SW 1271 (cell line): ENCODE results near the gene TCF4.

ENCODE experiments used
- DNase-seq, 2 experiments: peaks; one replicate each; lab custom pipeline; 2025; lab: John Stamatoyannopoulos, UW

TCF4 gene

GRCh38 chr18:55544014-55544413 lies 44.0 kb downstream of the TCF4 start:
- no peak for DNase-seq

- no peak for DNase-seq
Observed at GRCh38 chr18:55543130-55543704, 44.8 kb downstream of the TCF4 start.

- no peak for DNase-seq
Observed at GRCh38 chr18:55541571-55541970, 46.4 kb downstream of the TCF4 start.

GRCh38 chr18:55539240-55539639 lies 48.8 kb downstream of the TCF4 start:
- DNase-seq, result no peak

GRCh38 chr18:55534996-55535395 lies 53.0 kb downstream of the TCF4 start:
- no peak for DNase-seq

GRCh38 chr18:55534547-55534946 lies 53.4 kb downstream of the TCF4 start:
- DNase-seq, result no peak

- no peak for DNase-seq
Observed at GRCh38 chr18:55530166-55530565, 57.8 kb downstream of the TCF4 start.

GRCh38 chr18:55529581-55529980 lies 58.4 kb downstream of the TCF4 start:
- no peak for DNase-seq

- DNase-seq, result no peak
Observed at GRCh38 chr18:55525845-55526244, 62.1 kb downstream of the TCF4 start.

- no peak for DNase-seq
Observed at GRCh38 chr18:55524353-55525073, 63.5 kb downstream of the TCF4 start.

GRCh38 chr18:55523001-55523400 lies 65.0 kb downstream of the TCF4 start:
- DNase-seq, result no peak

- no peak for DNase-seq
Observed at GRCh38 chr18:55522011-55522410, 66.0 kb downstream of the TCF4 start.

- DNase-seq, result no peak
Observed at GRCh38 chr18:55517055-55517454, 70.9 kb downstream of the TCF4 start.

GRCh38 chr18:55515941-55516710 lies 71.9 kb downstream of the TCF4 start:
- no peak for DNase-seq

GRCh38 chr18:55515214-55515613 lies 72.8 kb downstream of the TCF4 start:
- DNase-seq, result no peak

GRCh38 chr18:55513161-55513560 lies 74.8 kb downstream of the TCF4 start:
- no peak for DNase-seq

GRCh38 chr18:55511277-55511676 lies 76.7 kb downstream of the TCF4 start:
- DNase-seq, result no peak

- no peak for DNase-seq
Observed at GRCh38 chr18:55510809-55511208, 77.2 kb downstream of the TCF4 start.

GRCh38 chr18:55509631-55510324 lies 78.2 kb downstream of the TCF4 start:
- peak in 1 of 2 experiments; percentile 30 for DNase-seq

GRCh38 chr18:55508651-55509050 lies 79.3 kb downstream of the TCF4 start:
- DNase-seq, result no peak

- no peak for DNase-seq
Observed at GRCh38 chr18:55506074-55506473, 81.9 kb downstream of the TCF4 start.

GRCh38 chr18:55504808-55505207 lies 83.2 kb downstream of the TCF4 start:
- DNase-seq, result no peak
